Measurements from ENCODE around the gene FBN3. TPM values are rescaled to one million over a fixed set of nuclear protein-coding genes. Genes with fewer than 3 reads are reported as not detected.
"Not testable (repeated sequence)": the region's sequence is repeated elsewhere in the genome, so short reads cannot be mapped to it uniquely, and the experiment has no call there.

Gene FBN3
- total RNA-seq, 1 experiment from 2014 or later, result 0.02 TPM

- no peak for DNase-seq
- no peaks in the 10 kb centered on the region for H3K4me1 ChIP-seq
- no peak overlapping the region for H3K27ac ChIP-seq
- H3K4me3 ChIP-seq, result no peak overlapping the region
- no peaks in the 10 kb centered on the region for H3K9me3 ChIP-seq (replicated peaks)
- H3K36me3 ChIP-seq, result no peaks in the 10 kb centered on the region
- H3K27me3 ChIP-seq, result no peaks in the 10 kb centered on the region
Measured at GRCh38 chr19:8116437-8117293, 32.7 kb downstream of the FBN3 start.

- Histone ChIP-seq H3K27ac (no peak overlapping the region), H3K27me3 (no peaks in the 10 kb centered on the region), H3K9me3 (replicated peaks) (no peaks in the 10 kb centered on the region), H3K4me1 (no peaks in the 10 kb centered on the region), H3K4me3 (no peak overlapping the region), H3K36me3 (no peaks in the 10 kb centered on the region)
- no peak for DNase-seq
Measured at GRCh38 chr19:8115805-8116396, 33.5 kb downstream of the FBN3 start.

GRCh38 chr19:8113017-8113416 lies 36.4 kb downstream of the FBN3 start:
- Histone ChIP-seq H3K4me3 (no peak overlapping the region), H3K9me3 (replicated peaks) (no peaks in the 10 kb centered on the region), H3K4me1 (no peaks in the 10 kb centered on the region), H3K27me3 (no peaks in the 10 kb centered on the region), H3K27ac (no peak overlapping the region), H3K36me3 (no peaks in the 10 kb centered on the region)
- DNase-seq, result no peak

- no peak for DNase-seq
- no peaks in the 10 kb centered on the region for H3K9me3 ChIP-seq (replicated peaks)
Measured at GRCh38 chr19:8111376-8111775, 38.0 kb downstream of the FBN3 start.

GRCh38 chr19:8110931-8111330 lies 38.5 kb downstream of the FBN3 start:
- no peak for DNase-seq
- H3K27me3 ChIP-seq, result no peaks in the 10 kb centered on the region
- no peaks in the 10 kb centered on the region for H3K4me1 ChIP-seq
- no peak overlapping the region for H3K27ac ChIP-seq
- H3K36me3 ChIP-seq, result no peaks in the 10 kb centered on the region
- no peaks in the 10 kb centered on the region for H3K9me3 ChIP-seq (replicated peaks)
- no peak overlapping the region for H3K4me3 ChIP-seq

More at GRCh38 chr19:8111376-8111775, 38.0 kb downstream of the FBN3 start:
- Histone ChIP-seq H3K27me3 (no peaks in the 10 kb centered on the region), H3K4me1 (no peaks in the 10 kb centered on the region), H3K36me3 (no peaks in the 10 kb centered on the region), H3K27ac (no peak overlapping the region), H3K4me3 (no peak overlapping the region)

- Histone ChIP-seq H3K27ac (no peak overlapping the region), H3K9me3 (replicated peaks) (no peaks in the 10 kb centered on the region), H3K4me3 (no peak overlapping the region), H3K4me1 (no peaks in the 10 kb centered on the region), H3K27me3 (no peaks in the 10 kb centered on the region), H3K36me3 (no peaks in the 10 kb centered on the region)
- peak in 1 of 2 experiments; percentile 23 for DNase-seq
Measured at GRCh38 chr19:8109890-8110662, 39.3 kb downstream of the FBN3 start.

- H3K4me3 ChIP-seq, result no peak overlapping the region
- no peaks in the 10 kb centered on the region for H3K9me3 ChIP-seq (replicated peaks)
- H3K36me3 ChIP-seq, result no peaks in the 10 kb centered on the region
- no peak for DNase-seq
- no peaks in the 10 kb centered on the region for H3K27me3 ChIP-seq
- no peak overlapping the region for H3K27ac ChIP-seq
- H3K4me1 ChIP-seq, result no peaks in the 10 kb centered on the region
Measured at GRCh38 chr19:8109455-8109854, 39.9 kb downstream of the FBN3 start.

GRCh38 chr19:8108560-8109445 lies 40.6 kb downstream of the FBN3 start:
- H3K27me3 ChIP-seq, result no peaks in the 10 kb centered on the region
- DNase-seq, result no peak
- no peak overlapping the region for H3K27ac ChIP-seq
- no peak overlapping the region for H3K4me3 ChIP-seq
- H3K9me3 ChIP-seq (replicated peaks), result no peaks in the 10 kb centered on the region
- H3K4me1 ChIP-seq, result no peaks in the 10 kb centered on the region
- no peaks in the 10 kb centered on the region for H3K36me3 ChIP-seq

- no peak overlapping the region for H3K4me3 ChIP-seq
- no peaks in the 10 kb centered on the region for H3K27me3 ChIP-seq
- H3K36me3 ChIP-seq, result no peaks in the 10 kb centered on the region
- no peaks in the 10 kb centered on the region for H3K4me1 ChIP-seq
- no peak overlapping the region for H3K27ac ChIP-seq
- H3K9me3 ChIP-seq (replicated peaks), result no peaks in the 10 kb centered on the region
- no peak for DNase-seq
Measured at GRCh38 chr19:8107301-8107903, 42.0 kb downstream of the FBN3 start.

- Histone ChIP-seq H3K27me3 (no peaks in the 10 kb centered on the region), H3K27ac (no peak overlapping the region), H3K9me3 (replicated peaks) (no peaks in the 10 kb centered on the region), H3K4me1 (no peaks in the 10 kb centered on the region), H3K36me3 (no peaks in the 10 kb centered on the region), H3K4me3 (no peak overlapping the region)
- DNase-seq, result no peak
Measured at GRCh38 chr19:8105471-8105870, 43.9 kb downstream of the FBN3 start.

GRCh38 chr19:8101910-8102309 lies 47.5 kb downstream of the FBN3 start:
- H3K27ac ChIP-seq; H3K36me3 ChIP-seq; H3K4me3 ChIP-seq; H3K9me3 ChIP-seq (replicated peaks); DNase-seq; H3K4me1 ChIP-seq; H3K27me3 ChIP-seq: not testable (repeated sequence)

GRCh38 chr19:8101311-8101710 lies 48.1 kb downstream of the FBN3 start:
- H3K4me1 ChIP-seq, result no peaks in the 10 kb centered on the region
- H3K27ac ChIP-seq, result no peak overlapping the region
- H3K4me3 ChIP-seq, result no peak overlapping the region
- H3K36me3 ChIP-seq, result no peaks in the 10 kb centered on the region
- no peaks in the 10 kb centered on the region for H3K27me3 ChIP-seq
- DNase-seq, result no peak
- no peaks in the 10 kb centered on the region for H3K9me3 ChIP-seq (replicated peaks)

GRCh38 chr19:8097681-8098567 lies 51.5 kb downstream of the FBN3 start:
- Histone ChIP-seq H3K36me3 (no peaks in the 10 kb centered on the region), H3K27ac (no peak overlapping the region), H3K27me3 (no peaks in the 10 kb centered on the region), H3K4me1 (no peaks in the 10 kb centered on the region), H3K4me3 (no peak overlapping the region), H3K9me3 (replicated peaks) (no peaks in the 10 kb centered on the region; the same call in 1 of the 2 replicates)
- DNase-seq, result no peak
